ENCODE data around the gene PSMD2.

Gene PSMD2

GRCh38 chr3:184341925-184342324, 42.9 kb downstream of the PSMD2 start:
- no peak for DNase-seq

GRCh38 chr3:184343200-184343876, 44.3 kb downstream of the PSMD2 start:
- no peak for DNase-seq

GRCh38 chr3:184344579-184345316, 45.7 kb downstream of the PSMD2 start:
- DNase-seq: no peak

GRCh38 chr3:184345317-184346144, 46.5 kb downstream of the PSMD2 start:
- peak; percentile 56 to 70 for DNase-seq

GRCh38 chr3:184346480-184347190, 47.6 kb downstream of the PSMD2 start:
- DNase-seq: no peak

- DNase-seq: peak in 1 of 2 experiments; percentile 39
These were observed 48.4 kb downstream of the PSMD2 start for GRCh38 chr3:184347321-184348056.

GRCh38 chr3:184348057-184348382, 49.0 kb downstream of the PSMD2 start:
- DNase-seq: no peak

GRCh38 chr3:184349563-184350470, 50.8 kb downstream of the PSMD2 start:
- DNase-seq: no peak

GRCh38 chr3:184350618-184351017, 51.6 kb downstream of the PSMD2 start:
- no peak for DNase-seq

GRCh38 chr3:184351511-184352148, 52.6 kb downstream of the PSMD2 start:
- no peak for DNase-seq

- DNase-seq: no peak
These were observed 53.2 kb downstream of the PSMD2 start for GRCh38 chr3:184352149-184352785.

- DNase-seq: no peak
These were observed 54.0 kb downstream of the PSMD2 start for GRCh38 chr3:184352897-184353545.

- no peak for DNase-seq
These were observed 54.5 kb downstream of the PSMD2 start for GRCh38 chr3:184353546-184353941.

GRCh38 chr3:184354121-184354728, 55.2 kb downstream of the PSMD2 start:
- peak in 1 of 2 experiments; percentile 39 for DNase-seq

GRCh38 chr3:184354754-184355153, 55.7 kb downstream of the PSMD2 start:
- no peak for DNase-seq

GRCh38 chr3:184355261-184356040, 56.4 kb downstream of the PSMD2 start:
- no peak for DNase-seq

GRCh38 chr3:184357248-184358123, 58.4 kb downstream of the PSMD2 start:
- no peak for DNase-seq

Measured in NCI-H524 (cell line).